NK-92 treated with Interleukin-12 subunit alpha and Interleukin-12 subunit beta, amount 100 ng/mL, for 24 hours (cell line): ENCODE data around the gene VAC14.

ENCODE experiments used
- DNase-seq: peaks from one replicate; lab custom pipeline; 2025; lab: John Stamatoyannopoulos, UW

VAC14 gene

DNA sequence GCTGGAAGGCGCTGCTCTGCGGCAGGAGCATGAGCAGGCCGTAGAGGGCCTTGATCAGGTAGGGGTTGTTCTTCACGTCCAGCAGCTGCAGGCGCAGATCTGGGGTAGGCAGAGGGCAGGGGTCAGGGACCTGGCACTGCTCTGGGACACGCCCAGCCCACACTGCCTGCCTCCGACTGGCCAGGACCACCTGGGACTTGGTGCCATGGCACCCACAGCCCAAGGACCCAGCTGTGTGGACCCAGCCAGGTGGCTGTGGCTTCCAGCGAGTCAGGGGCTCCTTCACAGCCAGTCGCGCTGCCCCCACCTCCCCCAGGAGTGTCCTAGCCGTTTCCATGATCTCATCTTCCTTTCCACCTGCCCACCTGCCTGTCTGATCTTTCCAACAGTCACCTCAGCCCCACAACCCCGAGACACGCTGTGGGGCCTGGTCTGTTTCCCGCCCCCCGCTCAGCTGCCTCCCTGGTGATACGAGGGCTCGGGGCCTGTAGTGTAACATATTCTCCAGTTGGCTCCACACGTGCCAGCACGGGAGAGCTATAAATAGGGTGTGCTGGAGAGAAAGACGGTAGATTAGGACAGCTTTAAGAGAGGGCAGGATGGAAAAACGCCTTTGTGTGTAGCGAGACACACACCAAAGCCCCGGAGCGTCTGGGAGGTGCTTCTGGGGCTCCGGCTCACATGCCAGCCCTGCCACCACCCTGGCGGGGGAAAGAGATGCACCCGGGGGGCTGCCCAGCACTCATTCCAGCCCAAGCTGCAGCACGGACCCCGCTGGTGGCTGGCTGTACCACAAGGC is 107.9 kb downstream of the VAC14 start:
- no peak for DNase-seq

DNA sequence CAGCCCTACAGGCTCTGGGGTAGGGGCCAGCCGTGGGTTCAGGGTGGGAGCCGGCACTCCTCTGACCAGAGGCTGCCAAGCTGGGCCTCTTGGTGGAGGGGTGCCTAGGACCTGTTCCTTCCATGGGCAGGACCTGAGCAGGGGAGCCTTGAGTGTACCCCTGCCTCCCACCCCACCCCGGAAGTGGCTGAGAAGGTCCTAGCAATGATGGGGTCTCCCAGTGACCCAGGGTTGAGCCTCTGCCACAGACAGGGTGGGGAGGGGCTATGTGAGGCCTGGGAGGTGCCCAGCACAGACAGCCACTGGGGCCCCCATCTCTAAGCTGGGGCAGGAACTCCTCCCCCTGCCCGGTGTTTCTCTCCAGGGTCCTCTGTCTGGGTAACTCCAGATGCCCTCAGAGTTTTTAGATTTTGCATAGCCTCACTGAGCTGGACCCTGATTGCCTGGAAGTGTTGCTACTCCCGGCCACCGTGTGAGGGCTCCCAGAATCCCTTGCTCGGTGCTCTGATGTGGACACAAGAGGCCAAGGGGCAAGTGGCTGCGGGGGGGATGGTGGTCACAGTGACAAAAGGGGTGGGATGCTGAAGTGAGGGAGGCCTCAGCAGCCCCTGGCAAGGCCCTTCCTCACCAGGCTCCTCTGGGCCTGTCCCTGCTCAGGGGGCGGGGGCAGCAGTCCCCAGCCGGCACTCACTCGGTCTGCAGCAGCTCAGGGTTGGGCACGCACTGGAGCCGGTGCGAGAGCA is 108.7 kb downstream of the VAC14 start:
- DNase-seq, result no peak

DNA sequence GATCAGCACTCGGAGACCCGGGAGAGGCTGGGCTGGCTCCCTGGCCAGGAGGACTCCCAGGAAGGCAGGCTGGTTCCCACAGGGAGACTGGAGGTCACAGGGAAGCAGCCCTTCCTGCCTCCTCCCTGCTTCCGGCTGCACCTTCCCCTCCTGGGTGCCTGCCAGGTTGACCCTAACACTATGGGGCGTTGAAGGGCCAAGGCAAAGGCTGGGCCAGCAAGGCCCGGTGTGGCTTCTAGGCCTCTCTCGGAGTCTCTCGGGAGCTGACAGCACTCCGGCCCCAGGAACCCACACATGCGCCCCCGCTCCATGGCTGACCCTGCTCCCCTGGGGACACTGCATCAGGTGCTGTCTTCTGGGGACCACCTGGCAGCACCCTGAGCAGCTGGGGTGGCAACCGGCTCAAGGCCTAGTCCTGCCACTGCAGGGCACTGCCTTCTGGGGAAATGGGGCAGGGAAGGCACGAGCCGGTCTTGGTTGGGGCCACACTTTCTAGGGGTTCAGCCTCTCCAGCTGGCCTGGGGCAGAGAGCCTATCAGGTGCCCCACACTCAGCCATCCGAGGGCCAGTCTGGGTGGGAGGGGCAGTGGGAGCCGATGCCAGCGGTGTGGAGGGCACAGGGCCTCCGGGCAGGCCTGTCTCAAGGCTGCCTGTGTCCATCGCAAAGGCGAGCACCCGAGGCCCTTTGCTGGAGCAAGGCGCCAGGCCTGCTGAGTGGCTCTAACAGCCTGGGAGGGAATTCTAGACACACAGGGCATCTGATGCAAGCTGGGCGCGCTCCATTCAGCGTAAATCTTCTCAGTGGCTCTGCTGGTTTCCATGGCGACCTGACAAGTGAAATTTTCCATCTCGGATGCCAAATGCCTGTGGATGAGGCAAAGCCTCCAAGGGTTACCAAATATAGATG is 109.5 kb downstream of the VAC14 start:
- no peak for DNase-seq

DNA sequence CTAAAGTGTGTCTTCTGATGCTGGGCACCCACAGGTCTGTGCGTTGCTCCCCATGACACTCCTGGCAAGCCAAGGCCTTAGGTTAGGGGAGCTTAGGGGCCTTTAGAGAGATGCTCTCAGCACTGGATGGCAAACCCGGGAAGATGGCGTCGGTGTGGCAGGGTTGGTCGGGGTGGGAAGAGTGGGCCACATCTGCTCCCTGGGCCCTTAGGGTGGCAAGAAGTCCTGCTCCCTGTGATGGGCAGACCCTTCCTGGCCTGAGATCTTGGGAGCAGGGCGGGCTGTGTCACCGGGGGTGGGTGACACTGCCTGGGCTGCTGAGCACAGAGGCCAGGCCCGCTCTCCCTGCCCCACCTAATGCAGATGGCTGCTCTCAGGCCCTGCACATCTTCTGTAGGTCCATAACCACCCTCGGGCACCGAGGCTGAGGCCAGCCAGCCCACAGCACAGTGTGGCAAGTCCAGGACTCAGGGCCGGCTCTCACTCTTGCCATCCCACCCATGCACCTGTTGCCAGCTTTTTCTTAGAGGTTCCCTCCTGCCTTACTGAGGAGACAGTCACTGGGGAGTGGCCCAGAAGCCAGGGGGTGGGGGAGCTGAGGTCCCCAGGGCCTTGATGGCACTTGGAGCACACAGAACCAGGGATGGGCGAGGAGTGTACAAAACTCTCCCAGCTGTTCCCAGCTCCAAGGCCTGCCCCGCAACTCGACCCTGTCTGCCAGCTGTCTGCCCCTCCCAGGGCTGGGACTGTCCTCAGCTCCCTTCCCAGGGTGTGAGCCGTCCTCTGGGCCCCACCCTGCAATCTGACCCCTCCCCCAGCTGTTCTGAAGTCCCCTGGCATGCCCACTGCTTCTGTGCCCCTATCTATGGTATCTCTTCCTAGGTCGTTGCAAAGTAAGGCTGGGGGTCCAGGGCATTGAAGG is 110.7 kb downstream of the VAC14 start:
- DNase-seq, result no peak

DNA sequence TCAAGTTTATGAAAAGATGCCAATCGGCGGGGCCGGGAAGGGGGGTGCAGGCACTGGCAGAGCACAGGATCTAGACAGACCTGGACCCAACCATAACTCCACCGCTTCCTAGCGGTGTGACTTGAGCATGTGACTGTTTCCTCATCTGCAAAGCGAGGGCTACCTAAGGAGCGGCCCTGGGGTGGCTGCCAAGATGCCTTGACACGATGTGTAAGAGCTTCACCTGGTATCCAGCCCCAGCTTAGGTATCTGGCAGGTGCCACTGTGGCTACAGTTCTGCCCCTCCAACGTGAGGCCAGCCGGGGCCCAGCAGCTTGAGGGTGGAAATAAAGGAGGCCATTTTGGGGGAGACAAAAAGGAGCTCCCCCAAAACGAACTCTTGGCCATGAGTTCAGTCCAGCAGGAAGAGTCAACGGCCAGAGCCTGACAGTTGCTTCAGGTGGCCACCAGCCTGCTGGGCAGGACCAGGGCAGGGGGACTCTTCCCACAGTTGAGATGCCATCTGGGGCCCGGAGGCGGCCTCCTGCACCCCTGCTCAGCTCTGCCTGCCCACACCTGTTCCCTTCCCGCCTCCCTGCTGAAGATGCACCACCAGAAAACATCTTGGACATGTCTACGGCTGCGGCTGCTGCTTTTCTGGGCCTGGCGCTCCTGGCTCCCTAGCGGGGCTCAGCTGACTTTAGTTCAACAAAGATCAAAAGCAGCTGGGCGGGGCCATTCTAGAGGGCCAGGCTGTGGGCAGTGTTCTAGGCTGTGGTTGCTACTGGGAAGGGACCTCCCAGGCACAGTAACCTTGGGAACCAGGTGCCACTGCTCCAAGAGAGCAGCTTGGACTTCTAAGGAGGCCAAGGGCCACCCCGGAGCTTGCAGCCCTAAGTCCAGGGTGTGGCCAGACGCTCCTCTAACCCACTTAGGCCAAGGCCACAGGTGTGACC is 111.7 kb downstream of the VAC14 start:
- DNase-seq, result no peak

DNA sequence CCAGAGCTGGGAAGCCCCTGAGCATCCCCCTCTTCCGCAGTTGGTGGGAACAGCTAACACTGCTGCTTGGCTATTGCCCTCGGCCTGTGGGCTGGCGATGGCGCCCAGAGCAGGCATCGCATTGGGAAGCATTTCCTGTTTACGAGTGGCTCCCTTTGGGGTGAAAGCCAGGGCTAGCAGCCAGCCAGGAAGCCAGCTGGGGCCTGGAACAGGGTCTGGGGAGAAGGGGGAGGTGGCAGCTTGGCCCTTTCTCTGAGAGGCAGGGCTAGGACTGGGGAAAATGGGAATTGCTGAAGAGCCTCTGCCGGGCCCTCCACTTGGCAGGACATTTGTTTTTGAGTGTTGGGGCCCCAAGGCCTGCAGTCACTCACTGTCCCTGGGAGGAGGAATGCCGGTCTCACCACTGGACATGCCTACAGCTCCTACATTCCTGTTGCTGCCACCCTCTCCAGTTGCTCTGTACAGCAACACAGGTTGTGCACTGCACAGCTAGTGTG is 112.7 kb downstream of the VAC14 start:
- no peak for DNase-seq

- no peak for DNase-seq
These were observed 113.2 kb downstream of the VAC14 start for GRCh38 chr16:70687671-70688245.

DNA sequence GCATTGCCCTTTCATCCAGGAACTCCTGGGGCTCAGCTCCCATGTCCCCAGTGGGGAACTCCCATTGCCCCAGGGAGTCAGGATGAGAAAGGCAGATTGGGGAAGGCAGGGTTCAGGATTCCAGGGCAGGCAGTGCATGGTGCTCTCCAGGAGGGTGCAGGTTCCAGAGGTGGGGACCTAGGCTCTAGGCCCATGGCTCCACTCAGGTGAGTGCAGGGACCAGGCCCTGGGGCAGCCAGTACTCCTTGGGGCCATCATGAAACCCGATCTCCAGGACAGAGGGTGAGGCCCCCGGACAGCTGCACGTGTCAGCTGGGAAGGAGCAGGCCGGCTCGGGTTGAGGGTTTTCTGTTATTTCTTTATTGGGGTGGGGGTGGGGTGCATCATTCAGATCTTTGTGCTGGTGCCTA is 113.9 kb downstream of the VAC14 start:
- DNase-seq, result no peak

DNA sequence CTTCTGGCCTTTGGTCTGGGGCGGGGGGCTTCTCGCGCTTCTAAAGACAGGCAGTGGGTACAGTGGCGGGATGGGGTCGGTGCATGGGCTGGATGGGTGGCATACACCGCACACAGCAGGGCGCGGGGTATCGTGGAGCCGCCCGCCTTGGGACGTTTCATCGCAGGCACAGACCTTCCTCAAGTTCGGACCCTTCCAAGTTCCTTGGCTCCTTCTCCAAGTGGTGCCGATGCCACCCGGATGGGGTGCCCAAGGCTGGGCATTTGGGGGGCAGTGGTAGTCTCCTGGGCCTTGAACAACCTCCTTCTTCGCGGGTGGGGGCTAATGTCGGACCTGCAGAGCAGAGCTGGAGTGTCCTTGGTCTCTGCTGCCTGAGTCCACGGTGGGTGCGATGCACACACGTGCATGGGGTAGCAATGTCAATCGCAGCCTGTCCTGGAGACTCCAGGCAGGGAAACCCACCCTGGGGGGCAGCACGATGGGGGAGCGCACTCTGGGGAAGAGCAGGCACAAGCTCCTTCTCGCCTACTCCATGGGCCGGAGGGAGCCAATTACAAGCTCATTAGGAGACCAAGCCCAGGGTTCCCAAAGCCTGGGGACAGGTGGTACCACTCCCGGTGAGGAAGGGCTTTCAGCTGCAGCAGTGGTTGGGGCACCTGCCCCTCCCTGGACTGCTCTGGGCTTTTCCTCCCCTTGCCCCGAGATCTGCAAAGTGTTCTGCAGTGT is 114.4 kb downstream of the VAC14 start:
- no peak for DNase-seq

GRCh38 chr16:70685938-70686375 is 115.0 kb downstream of the VAC14 start, which contains the start of gene MTSS2:
Gene MTSS2, minus strand, starts transcription at chr16:70686053. Its CDS starts 262 bp downstream, at chr16:70685791.
- no peak for DNase-seq

DNA sequence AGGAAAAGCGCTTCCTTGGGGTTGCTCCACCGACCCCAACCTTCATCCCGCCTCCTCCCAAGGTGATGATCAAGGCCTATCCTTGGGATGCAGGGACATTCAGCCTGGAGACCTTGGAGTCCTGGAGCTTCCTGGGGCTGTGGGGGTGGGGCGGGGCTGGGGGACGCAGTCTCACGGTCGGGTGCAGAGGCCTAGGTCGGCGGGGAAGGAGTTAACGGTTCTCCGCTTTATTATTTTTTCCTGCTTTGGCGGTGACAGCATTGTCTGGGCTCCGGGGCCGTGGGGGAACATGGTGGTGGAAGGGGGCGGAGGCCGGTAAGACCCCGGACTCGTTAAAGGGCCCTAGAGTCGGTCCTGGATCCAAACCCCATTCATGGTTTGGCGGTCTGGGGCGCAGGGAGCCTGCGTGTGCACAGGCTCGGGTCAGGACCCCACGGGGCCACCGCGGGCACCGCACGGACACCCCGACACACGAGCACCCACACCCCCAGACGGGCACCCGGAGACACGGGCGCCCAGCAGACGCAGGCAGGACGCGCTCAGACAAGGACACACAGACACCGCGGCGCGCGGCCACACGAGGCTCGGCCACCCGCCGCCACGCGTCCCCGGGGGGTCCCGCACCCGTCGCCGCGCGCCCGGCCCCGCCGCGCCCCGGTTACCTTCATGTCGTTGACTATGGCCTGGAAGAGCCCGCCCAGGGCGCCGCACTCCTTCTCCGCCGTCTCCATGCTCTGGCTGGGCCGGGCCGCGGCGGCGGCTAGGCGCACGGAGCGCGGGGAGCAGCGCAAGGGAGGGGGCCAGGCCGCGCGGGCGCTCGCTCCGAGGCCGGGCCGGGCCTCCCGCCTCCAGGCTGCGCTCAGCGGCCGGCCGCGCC is 115.7 kb downstream of the VAC14 start:
- DNase-seq, result no peak

GRCh38 chr16:70684146-70685060 is 116.6 kb downstream of the VAC14 start:
- DNase-seq, result no peak

DNA sequence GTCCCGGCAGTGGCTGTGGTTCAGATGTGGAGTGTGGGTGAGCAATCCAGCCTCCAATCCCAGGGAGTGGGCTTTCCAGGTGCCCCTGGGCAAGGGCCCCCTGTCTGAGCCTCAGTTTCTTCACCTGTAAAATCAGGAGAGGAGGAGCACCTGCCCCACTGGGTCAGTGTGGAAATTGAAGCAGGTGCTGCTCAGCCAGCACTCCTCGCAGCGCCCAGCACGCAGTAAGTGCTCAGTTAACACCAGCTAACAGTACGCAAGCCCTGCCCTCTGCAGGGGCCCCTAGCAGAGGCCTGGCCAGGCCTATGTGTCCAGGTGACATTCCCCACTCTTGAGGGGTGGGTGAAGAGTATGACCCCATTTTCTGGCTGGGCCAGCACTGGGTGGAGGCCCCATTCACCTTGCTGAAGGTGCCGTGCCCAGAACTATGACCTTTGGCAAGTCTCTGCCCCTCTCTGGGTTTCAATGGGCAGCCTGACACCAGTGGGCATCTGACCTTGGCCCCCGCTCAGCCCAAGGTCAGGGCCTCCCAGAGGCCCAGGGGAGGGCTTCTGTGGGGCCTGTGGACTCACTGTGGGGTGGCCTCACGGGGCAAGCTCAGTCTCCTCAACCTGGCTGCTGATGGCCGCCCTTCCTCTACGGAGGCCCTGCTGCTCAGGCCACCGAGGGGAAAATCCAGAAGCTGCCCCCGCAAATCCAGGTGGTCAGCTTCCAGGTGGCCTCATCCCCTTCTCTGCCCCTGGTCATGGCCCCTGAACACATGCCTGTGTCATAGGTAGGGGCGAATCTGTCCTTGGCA is 117.6 kb downstream of the VAC14 start:
- DNase-seq, result no peak

GRCh38 chr16:70682239-70683145 is 118.5 kb downstream of the VAC14 start:
- no peak for DNase-seq
